ENCODE data around the gene RFX4. TPM values are rescaled to one million over a fixed set of nuclear protein-coding genes. Genes with fewer than 3 reads are reported as not detected.

RFX4 gene
- total and polyA plus RNA-seq, 9 of the 15 experiments (the other 6 are each of a cell fraction or from before 2014, with no cell fraction given), result not detected

DNA sequence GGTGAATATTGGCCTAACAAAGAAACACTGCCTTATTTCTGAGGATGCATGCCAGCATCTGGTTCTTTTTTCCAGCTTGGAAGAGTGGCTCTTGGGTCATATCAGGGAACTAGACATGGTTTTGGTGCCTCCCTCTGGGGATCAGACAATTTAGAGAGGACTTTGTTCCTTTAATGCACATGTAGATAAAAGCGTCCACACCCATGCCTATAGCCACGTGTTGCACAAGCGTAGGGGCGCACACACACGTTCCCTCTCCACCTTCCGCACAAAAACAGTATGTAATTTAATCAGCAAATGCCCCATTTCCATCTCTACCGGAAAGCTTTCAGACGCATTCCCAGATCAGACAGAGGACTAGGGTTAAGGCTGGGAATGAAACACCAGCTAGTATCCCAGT lies 130.0 kb downstream of the RFX4 start:
- Histone ChIP-seq H3K27me3 (ENCODE audit: control insufficient read depth in 2 of 2, insufficient read depth in 2 of 2, low read length in 2 of 2) (peaks cover 23 to 33% of the 10 kb centered on the region in 2 experiments; a peak in 4 of 5 replicates), H3K4me2 (ENCODE audit: insufficient read depth, low read length) (no peak overlapping the region), H3K4me3 (no peak overlapping the region), H3K9me3 (replicated peaks; ENCODE audit: control insufficient read depth, insufficient read depth, low read depth, low read length) (no peaks in the 10 kb centered on the region), H3K4me1 (replicated peaks in 1 of 2; ENCODE audit: control insufficient read depth in 2 of 2, insufficient read depth in 2 of 2, low read length in 2 of 2) (0 out of 5 replicates have a peak, but pooled peaks cover 0 to 6% of the 10 kb centered on the region in 2 experiments), H3K9me1 (ENCODE audit: control insufficient read depth, insufficient read depth, low read length) (no peaks in the 10 kb centered on the region), H4K20me1 (replicated peaks; ENCODE audit: control insufficient read depth, insufficient read depth, low read length) (no peaks in the 10 kb centered on the region), H3K9ac (ENCODE audit: insufficient read depth in 1 of 2, low read depth in 2 of 2, low read length in 2 of 2) (no peak overlapping the region), H3K79me2 (ENCODE audit: control insufficient read depth, insufficient read depth, low read length) (no peaks in the 10 kb centered on the region), H3K36me3 (ENCODE audit: control insufficient read depth, insufficient read depth, low read length) (no peaks in the 10 kb centered on the region), H2AFZ (ENCODE audit: low read depth, low read length) (peak overlapping the region; percentile 63), H3K27ac (ENCODE audit: extremely low read depth, low read depth, low read length) (no peak overlapping the region)
- intact Hi-C loops (cut with micrococcal nuclease), result no loop called here
- in situ Hi-C loops (cut with MboI), result no loop called here
- DNase-seq (ENCODE audit: extremely low read depth in 1 of 4, low spot score in 3 of 4), result no peak
- ChIA-PET POLR2A (interaction anchor here (1.8 kb wide), 1 partner anchor 10 kb away, joined by 5 read pairs; no protein-coding TSS in a partner anchor), CTCF (ENCODE audit: low intra/inter-chr PET ratio) (no interaction called here)
- no peak for ATAC-seq
- WGBS (ENCODE audit: insufficient coverage, low coverage, missing lambda C conversion rate), result 9% methylated on average over 8 of the region's 8 CpGs
- no peak for FAIRE-seq
- no TSS peak for BruUV-seq (replicated peaks)
- no peak for TF ChIP-seq GTF2E2 (tag; IDR thresholded peaks at IDR 0.05)
- no peak for TF ChIP-seq XRCC5 (IDR thresholded peaks at IDR 0.05; ENCODE audit: low read depth, low read length)
- TF ChIP-seq, protein P1, sequence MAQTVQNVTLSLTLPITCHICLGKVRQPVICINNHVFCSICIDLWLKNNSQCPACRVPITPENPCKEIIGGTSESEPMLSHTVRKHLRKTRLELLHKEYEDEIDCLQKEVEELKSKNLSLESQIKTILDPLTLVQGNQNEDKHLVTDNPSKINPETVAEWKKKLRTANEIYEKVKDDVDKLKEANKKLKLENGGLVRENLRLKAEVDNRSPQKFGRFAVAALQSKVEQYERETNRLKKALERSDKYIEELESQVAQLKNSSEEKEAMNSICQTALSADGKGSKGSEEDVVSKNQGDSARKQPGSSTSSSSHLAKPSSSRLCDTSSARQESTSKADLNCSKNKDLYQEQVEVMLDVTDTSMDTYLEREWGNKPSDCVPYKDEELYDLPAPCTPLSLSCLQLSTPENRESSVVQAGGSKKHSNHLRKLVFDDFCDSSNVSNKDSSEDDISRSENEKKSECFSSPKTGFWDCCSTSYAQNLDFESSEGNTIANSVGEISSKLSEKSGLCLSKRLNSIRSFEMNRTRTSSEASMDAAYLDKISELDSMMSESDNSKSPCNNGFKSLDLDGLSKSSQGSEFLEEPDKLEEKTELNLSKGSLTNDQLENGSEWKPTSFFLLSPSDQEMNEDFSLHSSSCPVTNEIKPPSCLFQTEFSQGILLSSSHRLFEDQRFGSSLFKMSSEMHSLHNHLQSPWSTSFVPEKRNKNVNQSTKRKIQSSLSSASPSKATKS (CRISPR knock-in tag; IDR thresholded peaks at IDR 0.05), result no peak
- TF ChIP-seq SAFB2 (IDR thresholded peaks at IDR 0.05; ENCODE audit: borderline replicate concordance, low read depth, low read length, severe bottlenecking), result no peak
- TF ChIP-seq KAT8 (IDR thresholded peaks at IDR 0.05; ENCODE audit: low read depth), result no peak
- TF ChIP-seq ZNF551 (CRISPR knock-in tag; IDR thresholded peaks at IDR 0.05), result no peak
- TF ChIP-seq, protein P2, sequence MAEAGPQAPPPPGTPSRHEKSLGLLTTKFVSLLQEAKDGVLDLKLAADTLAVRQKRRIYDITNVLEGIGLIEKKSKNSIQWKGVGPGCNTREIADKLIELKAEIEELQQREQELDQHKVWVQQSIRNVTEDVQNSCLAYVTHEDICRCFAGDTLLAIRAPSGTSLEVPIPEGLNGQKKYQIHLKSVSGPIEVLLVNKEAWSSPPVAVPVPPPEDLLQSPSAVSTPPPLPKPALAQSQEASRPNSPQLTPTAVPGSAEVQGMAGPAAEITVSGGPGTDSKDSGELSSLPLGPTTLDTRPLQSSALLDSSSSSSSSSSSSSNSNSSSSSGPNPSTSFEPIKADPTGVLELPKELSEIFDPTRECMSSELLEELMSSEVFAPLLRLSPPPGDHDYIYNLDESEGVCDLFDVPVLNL (CRISPR knock-in tag; IDR thresholded peaks at IDR 0.05; ENCODE audit: low read depth), result no peak
- no peak for TF ChIP-seq FOXJ2 (tag; IDR thresholded peaks at IDR 0.05)
- no peak for TF ChIP-seq PTTG1 (tag; IDR thresholded peaks at IDR 0.05; ENCODE audit: low read depth)
- TF ChIP-seq ZNF589 (CRISPR knock-in tag; IDR thresholded peaks at IDR 0.05; ENCODE audit: low read depth), result no peak
- TF ChIP-seq SAP30 (IDR thresholded peaks at IDR 0.05; ENCODE audit: borderline replicate concordance, insufficient read depth, low read depth, low read length, poor library complexity, severe bottlenecking), result no peak
- no peak for TF ChIP-seq BACH1 (tag; IDR thresholded peaks at IDR 0.05)
- TF ChIP-seq ARNT (IDR thresholded peaks at IDR 0.05), result no peak
- no peak for TF ChIP-seq HOXB6 (CRISPR knock-in tag; IDR thresholded peaks at IDR 0.05; ENCODE audit: borderline replicate concordance)
- no peak for TF ChIP-seq GTF2F1 (IDR thresholded peaks at IDR 0.05; ENCODE audit: low read depth, low read length)
